ENCODE data around the gene ARHGEF7. TPM values are rescaled to one million over a fixed set of nuclear protein-coding genes. Genes with fewer than 3 reads are reported as not detected.

ARHGEF7 gene
- total RNA-seq, 3 donors from 2014 or later, result 55.3 to 82.5 (median 62.6) TPM

GRCh38 chr13:111278743-111279652 is 163.9 kb downstream of the ARHGEF7 start:
- Histone ChIP-seq H3K9me3 (no peaks in the 10 kb centered on the region), H3K36me3 (ENCODE audit: low read depth) (peaks cover 13% of the 10 kb centered on the region), H3K4me1 (ENCODE audit: low read depth) (no peaks in the 10 kb centered on the region), H3K4me3 (no peak overlapping the region)
- intact Hi-C loops (cut with DNase I, micrococcal nuclease), result no loop called here
- no peak for TF ChIP-seq CTCF (IDR thresholded peaks at IDR 0.05)
- DNase-seq, result no peak
- ATAC-seq, result no peak

GRCh38 chr13:111280226-111280625 is 165.1 kb downstream of the ARHGEF7 start:
- no peak overlapping the region for H3K4me3 ChIP-seq
- DNase-seq (no peak), ATAC-seq (no peak)
- intact Hi-C loops (cut with DNase I, micrococcal nuclease), result no loop called here
- H3K4me1 ChIP-seq (ENCODE audit: low read depth), result no peaks in the 10 kb centered on the region
- no peak for TF ChIP-seq CTCF (IDR thresholded peaks at IDR 0.05)
- H3K36me3 ChIP-seq (ENCODE audit: low read depth), result peaks cover 7% of the 10 kb centered on the region
- H3K9me3 ChIP-seq, result no peaks in the 10 kb centered on the region

- DNase-seq, result no peak
- intact Hi-C loops (cut with DNase I, micrococcal nuclease), result no loop called here
- no peak for TF ChIP-seq CTCF (IDR thresholded peaks at IDR 0.05)
- Histone ChIP-seq H3K4me1 (ENCODE audit: low read depth) (no peaks in the 10 kb centered on the region), H3K36me3 (ENCODE audit: low read depth) (peaks cover 7% of the 10 kb centered on the region), H3K9me3 (no peaks in the 10 kb centered on the region), H3K4me3 (no peak overlapping the region)
- ATAC-seq, result no peak
Observed at GRCh38 chr13:111280681-111281585, 165.8 kb downstream of the ARHGEF7 start.

- intact Hi-C loops (cut with DNase I, micrococcal nuclease), result no loop called here
- Histone ChIP-seq H3K36me3 (ENCODE audit: low read depth) (peaks cover 7% of the 10 kb centered on the region), H3K4me3 (no peak overlapping the region), H3K9me3 (no peaks in the 10 kb centered on the region), H3K4me1 (ENCODE audit: low read depth) (no peaks in the 10 kb centered on the region)
- TF ChIP-seq CTCF (IDR thresholded peaks at IDR 0.05), result no peak
- DNase-seq (no peak), ATAC-seq (no peak)
Observed at GRCh38 chr13:111281751-111282311, 166.7 kb downstream of the ARHGEF7 start.

- Histone ChIP-seq H3K36me3 (ENCODE audit: low read depth) (peaks cover 7% of the 10 kb centered on the region), H3K4me1 (ENCODE audit: low read depth) (no peaks in the 10 kb centered on the region), H3K4me3 (no peak overlapping the region), H3K9me3 (no peaks in the 10 kb centered on the region)
- TF ChIP-seq CTCF (IDR thresholded peaks at IDR 0.05), result no peak
- DNase-seq (no peak), ATAC-seq (no peak)
- intact Hi-C loops (cut with DNase I, micrococcal nuclease), result no loop called here
Observed at GRCh38 chr13:111282425-111282824, 167.3 kb downstream of the ARHGEF7 start.

All from mucosa of descending colon (tissue), 3 donors.